GM23338 (cell line): ENCODE data around the gene SYT17.

Experiments
- EZH2 ChIP-seq: fragments of 200-600 bp; sonication (generic); IDR thresholded peaks from one replicate; pipeline ENCODE4 v1.8.0; 2017; ENCODE audit warnings: antibody characterized with exemption, mild to moderate bottlenecking, low read depth; ENCODE audit not compliant: unreplicated experiment
- POLR2AphosphoS5 ChIP-seq: IDR thresholded peaks from 2 replicates; pipeline ENCODE4 v1.6.1; 2016; ENCODE audit warnings: antibody characterized with exemption, low read depth

DNA sequence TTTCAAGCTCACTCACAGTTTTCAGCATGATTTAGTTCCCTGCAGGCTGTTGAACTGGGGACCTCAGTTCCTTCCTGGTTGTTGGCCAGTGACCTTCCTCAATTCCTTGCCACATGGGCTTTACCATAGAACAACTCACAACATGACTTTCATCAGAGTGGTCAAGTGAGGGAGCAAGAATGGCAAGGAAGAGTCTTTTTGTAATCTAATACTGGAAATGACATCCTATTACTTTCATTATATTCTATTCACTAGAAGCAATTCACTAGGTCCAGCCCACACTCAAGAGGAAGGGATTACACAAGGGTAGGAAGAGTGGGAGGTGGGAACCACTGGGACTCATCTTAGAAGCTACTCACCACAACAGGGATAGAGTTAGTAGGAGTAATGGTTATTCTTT is 57.6 kb downstream of the SYT17 start:
- TF ChIP-seq POLR2AphosphoS5: no peak
- no peak for TF ChIP-seq EZH2
